Suprapubic skin (tissue), 3 donors: ENCODE measurements around the gene COL4A1.

Experiments used
- POLR2A ChIP-seq, 2 donors: fragments of 450-650 bp; IDR thresholded peaks; one replicate each; pipeline ENCODE4 v1.6.1; 2017; ENCODE audit warnings: antibody characterized with exemption in 2 of 2, mild to moderate bottlenecking in 2 of 2, moderate library complexity in 2 of 2
- TF ChIP-seq, protein P1 (sequence below), 2 donors: fragments of 200-600 bp in 1 of 2; fragments of 450-650 bp in 1 of 2; sonication (generic) in 1 of 2; IDR thresholded peaks; one replicate each; pipeline ENCODE4 v1.5.1; 2016 to 2019; ENCODE audit warnings: antibody characterized with exemption in 2 of 2, mild to moderate bottlenecking in 1 of 2, moderate library complexity in 1 of 2

DNA sequence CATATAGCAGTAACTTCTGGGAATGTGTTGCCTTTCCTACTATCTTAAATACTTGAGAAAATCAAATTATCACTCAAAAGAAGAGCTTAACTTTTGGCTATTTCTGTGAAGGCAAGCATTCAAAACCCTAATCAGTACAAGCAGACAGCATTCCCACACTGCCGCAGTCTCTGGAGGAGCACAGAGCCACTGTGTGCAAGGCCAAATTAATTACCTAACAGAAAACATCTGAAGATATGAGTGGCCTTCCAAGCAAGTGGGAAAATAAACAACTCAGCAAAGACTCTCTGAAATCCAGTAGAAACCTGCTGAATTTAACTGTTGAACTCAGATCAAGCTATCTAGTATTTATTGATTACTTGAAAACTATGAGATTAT lies 68.2 kb downstream of the COL4A1 start:
- TF ChIP-seq, protein P1, sequence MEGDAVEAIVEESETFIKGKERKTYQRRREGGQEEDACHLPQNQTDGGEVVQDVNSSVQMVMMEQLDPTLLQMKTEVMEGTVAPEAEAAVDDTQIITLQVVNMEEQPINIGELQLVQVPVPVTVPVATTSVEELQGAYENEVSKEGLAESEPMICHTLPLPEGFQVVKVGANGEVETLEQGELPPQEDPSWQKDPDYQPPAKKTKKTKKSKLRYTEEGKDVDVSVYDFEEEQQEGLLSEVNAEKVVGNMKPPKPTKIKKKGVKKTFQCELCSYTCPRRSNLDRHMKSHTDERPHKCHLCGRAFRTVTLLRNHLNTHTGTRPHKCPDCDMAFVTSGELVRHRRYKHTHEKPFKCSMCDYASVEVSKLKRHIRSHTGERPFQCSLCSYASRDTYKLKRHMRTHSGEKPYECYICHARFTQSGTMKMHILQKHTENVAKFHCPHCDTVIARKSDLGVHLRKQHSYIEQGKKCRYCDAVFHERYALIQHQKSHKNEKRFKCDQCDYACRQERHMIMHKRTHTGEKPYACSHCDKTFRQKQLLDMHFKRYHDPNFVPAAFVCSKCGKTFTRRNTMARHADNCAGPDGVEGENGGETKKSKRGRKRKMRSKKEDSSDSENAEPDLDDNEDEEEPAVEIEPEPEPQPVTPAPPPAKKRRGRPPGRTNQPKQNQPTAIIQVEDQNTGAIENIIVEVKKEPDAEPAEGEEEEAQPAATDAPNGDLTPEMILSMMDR (IDR thresholded peaks at IDR 0.05): no peak
- TF ChIP-seq POLR2A (IDR thresholded peaks at IDR 0.05): no peak
